ENCODE results near the gene RAP1A.
"Not testable (repeated sequence)": the region's sequence is repeated elsewhere in the genome, so short reads cannot be mapped to it uniquely, and the experiment has no call there.

Gene RAP1A

DNA sequence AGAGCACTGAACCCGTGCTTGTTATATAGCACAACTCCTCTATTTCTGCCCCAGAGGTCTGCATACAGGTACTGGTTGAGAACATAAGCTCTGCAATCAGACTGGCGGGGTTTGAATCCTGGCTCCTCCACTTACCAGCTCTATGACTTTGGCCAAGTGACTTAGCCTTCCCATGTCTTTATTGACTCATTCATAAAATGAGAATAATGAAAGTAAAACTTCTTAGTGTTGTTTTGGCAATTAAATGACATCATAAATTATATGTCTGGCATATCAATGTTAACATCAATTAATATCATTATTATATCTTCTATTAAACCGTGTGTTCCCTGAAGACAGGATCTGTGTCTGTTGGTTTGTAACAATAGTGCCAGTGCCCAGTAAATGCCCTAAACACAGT, 115.3 kb downstream of the RAP1A start:
- H3K36me3 ChIP-seq (ENCODE audit: insufficient read depth, low read length), result no peaks in the 10 kb centered on the region
- peaks cover 52% of the 10 kb centered on the region for H3K4me1 ChIP-seq (ENCODE audit: control insufficient read depth, insufficient read depth, low read length)

DNA sequence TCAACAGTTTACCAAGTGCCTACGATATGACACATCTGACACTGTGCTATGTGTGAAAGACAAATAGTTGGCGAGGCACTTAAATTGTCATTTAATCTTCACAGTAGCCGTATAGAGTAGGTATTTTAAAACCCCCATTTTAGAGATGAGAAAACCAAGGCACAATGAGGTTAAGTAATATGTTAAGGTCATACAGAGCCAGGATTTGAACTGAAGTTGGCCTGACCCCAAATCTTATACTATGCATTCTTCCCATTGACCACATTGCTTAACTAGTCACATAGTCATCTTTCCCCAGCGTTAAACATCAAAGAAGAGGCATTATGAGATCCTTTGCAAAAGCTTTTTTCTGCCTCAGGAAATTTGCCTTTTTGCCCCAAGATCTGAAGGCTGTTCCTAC, 115.7 kb downstream of the RAP1A start:
- H3K4me1 ChIP-seq (ENCODE audit: control insufficient read depth, insufficient read depth, low read length), result peaks cover 56% of the 10 kb centered on the region
- H3K27me3 ChIP-seq (ENCODE audit: control insufficient read depth, insufficient read depth, low read length), result no peaks in the 10 kb centered on the region
- no peak overlapping the region for H3K4me3 ChIP-seq (ENCODE audit: low read length)
- H3K4me2 ChIP-seq (ENCODE audit: low read length), result no peak overlapping the region
- H3K9ac ChIP-seq (ENCODE audit: low read depth, low read length), result no peak overlapping the region
- no peaks in the 10 kb centered on the region for H3K36me3 ChIP-seq (ENCODE audit: insufficient read depth, low read length)
- no peaks in the 10 kb centered on the region for H3K9me3 ChIP-seq (replicated peaks; ENCODE audit: low read length)

More for the DNA sequence above, 115.3 kb downstream of the RAP1A start:
- Histone ChIP-seq H3K27me3 (ENCODE audit: control insufficient read depth, insufficient read depth, low read length) (no peaks in the 10 kb centered on the region), H3K9me3 (replicated peaks; ENCODE audit: low read length) (no peaks in the 10 kb centered on the region), H3K9ac (ENCODE audit: low read depth, low read length) (no peak overlapping the region), H3K4me2 (ENCODE audit: low read length) (no peak overlapping the region), H3K4me3 (ENCODE audit: low read length) (no peak overlapping the region)

DNA sequence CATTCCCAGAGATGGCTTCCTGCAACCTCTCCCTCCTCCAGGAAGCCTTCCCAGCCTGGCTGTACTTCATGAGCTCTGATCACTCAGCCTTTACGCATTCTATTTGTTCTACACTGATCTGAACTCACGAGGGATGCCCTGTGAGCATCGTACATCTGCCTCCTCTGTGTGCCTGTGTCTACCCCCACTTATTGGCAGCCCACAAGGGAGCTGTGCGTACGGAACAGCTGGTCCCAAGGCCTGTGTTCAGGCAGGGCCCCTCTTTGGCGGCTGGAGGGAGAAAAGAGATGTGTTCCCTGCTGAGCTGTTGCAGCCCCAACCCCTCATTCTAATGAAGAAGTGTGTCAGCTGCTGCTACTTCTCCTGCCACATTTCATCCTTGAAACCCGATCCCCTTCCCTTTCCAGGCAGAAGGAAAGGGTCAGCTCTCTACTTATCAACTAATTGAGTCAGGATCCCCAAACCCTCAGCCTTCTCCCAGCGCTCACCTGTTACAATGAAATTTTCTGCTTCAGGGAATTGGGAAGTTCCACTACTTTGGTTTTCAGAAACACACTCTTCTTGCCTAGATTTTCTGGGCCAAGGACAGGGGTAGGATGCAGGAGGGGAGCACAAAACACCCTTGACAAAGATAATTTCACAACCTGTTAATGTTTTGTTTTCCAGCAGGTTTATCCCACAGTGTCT, 116.4 kb downstream of the RAP1A start:
- Histone ChIP-seq H3K9me3 (replicated peaks; ENCODE audit: low read length) (no peaks in the 10 kb centered on the region), H3K36me3 (ENCODE audit: insufficient read depth, low read length) (no peaks in the 10 kb centered on the region), H3K9ac (ENCODE audit: low read depth, low read length) (no peak overlapping the region), H3K4me3 (ENCODE audit: low read length) (no peak overlapping the region), H3K27me3 (ENCODE audit: control insufficient read depth, insufficient read depth, low read length) (peaks cover under 1% of the 10 kb centered on the region), H3K4me1 (ENCODE audit: control insufficient read depth, insufficient read depth, low read length) (peaks cover 59% of the 10 kb centered on the region), H3K4me2 (ENCODE audit: low read length) (no peak overlapping the region)

DNA sequence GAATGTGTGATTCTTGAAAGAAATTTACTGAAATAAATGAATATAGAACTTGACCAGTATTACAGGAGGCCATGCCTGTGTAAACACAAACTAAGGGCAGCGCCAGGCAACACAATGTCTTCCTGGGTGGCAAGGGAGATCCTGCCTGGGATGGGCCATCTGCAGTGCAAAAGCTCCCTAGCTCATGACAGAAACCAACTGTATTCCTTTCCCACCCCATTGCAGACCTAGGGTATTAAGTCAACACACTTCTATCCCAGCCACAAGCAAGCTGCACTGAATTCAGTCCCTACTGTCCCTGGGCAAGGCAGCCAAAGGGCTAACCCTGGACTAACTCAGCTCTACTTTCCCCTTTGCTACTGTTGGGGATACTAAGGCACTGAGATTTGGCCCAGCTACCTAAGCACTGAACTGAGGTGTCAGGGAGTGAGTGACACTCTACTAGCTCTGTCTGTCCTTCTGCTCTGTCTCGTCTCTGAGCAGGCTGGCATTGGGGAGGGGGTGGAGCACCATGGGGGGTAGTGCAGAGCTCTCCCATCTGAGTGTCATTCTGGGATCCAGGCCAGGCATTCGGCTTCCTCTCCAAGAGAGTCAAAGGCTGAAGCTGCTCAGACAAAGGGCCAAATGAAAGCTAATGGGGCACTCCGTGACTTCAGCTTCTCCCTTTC, 117.1 kb downstream of the RAP1A start:
- H3K4me2 ChIP-seq (ENCODE audit: low read length), result peak overlapping the region; percentile 92
- peaks cover 59% of the 10 kb centered on the region for H3K4me1 ChIP-seq (ENCODE audit: control insufficient read depth, insufficient read depth, low read length)

DNA sequence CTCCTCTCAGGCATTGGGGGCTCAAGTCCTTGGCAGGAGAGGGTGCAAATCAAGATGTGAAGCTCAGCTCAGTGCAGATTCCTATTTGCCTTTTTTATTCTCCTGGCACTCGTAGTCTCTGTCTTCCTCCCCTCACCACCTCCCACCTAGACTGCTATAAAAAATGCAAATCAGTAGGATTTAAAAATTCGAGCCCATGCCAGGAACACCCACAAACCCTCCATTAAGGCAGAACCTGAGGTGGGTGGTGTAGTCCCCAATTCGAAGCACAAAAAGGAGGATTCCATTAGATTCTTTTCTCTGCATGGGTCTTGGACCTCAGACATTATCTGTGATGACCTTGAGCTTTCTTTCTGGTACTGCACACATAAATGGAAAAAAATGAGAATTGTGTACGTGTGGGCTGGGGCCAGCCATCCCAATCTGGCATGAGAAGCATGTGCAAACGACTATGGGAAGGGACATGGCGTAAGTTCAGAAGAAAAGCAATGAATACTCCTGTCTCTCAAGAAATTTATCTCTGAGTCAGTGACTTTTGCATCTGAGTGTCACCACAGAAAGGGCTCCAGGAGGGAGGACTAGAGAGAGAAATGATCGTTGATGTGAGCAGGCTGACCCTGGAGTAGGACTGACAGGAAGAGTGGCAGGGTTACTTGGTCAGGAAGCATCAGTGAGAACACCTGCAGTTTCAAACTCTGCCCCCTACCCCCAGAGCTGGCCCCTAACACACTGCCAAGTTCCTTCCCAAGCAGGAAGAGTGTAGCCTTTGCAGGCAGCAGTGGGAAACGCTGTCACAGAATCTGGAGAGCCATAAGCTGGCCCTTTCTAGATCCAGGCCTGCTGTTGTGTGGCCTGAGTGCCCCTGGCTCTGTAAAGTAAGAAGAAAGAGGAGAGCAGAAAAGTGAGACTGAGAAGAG, 117.9 kb downstream of the RAP1A start:
- Histone ChIP-seq H3K4me3 (ENCODE audit: low read length) (peak overlapping the region; percentile 72), H3K9ac (ENCODE audit: low read depth, low read length) (no peak overlapping the region), H3K9me3 (replicated peaks; ENCODE audit: low read length) (no peaks in the 10 kb centered on the region), H3K36me3 (ENCODE audit: insufficient read depth, low read length) (no peaks in the 10 kb centered on the region), H3K27me3 (ENCODE audit: control insufficient read depth, insufficient read depth, low read length) (peaks cover 3% of the 10 kb centered on the region), H3K4me2 (ENCODE audit: low read length) (peak overlapping the region; percentile 92), H3K4me1 (ENCODE audit: control insufficient read depth, insufficient read depth, low read length) (peaks cover 59% of the 10 kb centered on the region)

More for the DNA sequence above, 117.1 kb downstream of the RAP1A start:
- Histone ChIP-seq H3K4me3 (ENCODE audit: low read length) (peak overlapping the region; percentile 3), H3K9ac (ENCODE audit: low read depth, low read length) (no peak overlapping the region), H3K9me3 (replicated peaks; ENCODE audit: low read length) (no peaks in the 10 kb centered on the region), H3K27me3 (ENCODE audit: control insufficient read depth, insufficient read depth, low read length) (peaks cover 3% of the 10 kb centered on the region), H3K36me3 (ENCODE audit: insufficient read depth, low read length) (no peaks in the 10 kb centered on the region)

DNA sequence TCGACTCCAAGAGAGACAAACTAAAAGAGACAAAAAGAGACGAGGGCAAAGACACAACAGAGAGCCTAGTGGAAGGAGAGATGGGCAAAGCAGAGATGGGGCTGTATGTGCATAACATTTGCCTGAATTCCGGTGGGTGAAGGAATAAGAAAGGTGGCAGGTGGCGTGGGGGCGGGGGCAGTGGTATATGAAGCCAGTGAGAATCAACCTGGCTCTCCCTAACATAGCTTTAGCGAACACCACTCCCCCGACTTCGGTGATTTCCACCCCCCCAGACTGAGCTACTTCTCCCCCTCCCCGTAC, 118.5 kb downstream of the RAP1A start:
- Histone ChIP-seq H3K4me1 (ENCODE audit: control insufficient read depth, insufficient read depth, low read length) (peaks cover 57% of the 10 kb centered on the region), H3K9ac (ENCODE audit: low read depth, low read length) (peak overlapping the region; percentile 76), H3K27me3 (ENCODE audit: control insufficient read depth, insufficient read depth, low read length) (peaks cover 6% of the 10 kb centered on the region), H3K9me3 (replicated peaks; ENCODE audit: low read length) (no peaks in the 10 kb centered on the region), H3K36me3 (ENCODE audit: insufficient read depth, low read length) (no peaks in the 10 kb centered on the region), H3K4me2 (ENCODE audit: low read length) (peak overlapping the region; percentile 92), H3K4me3 (ENCODE audit: low read length) (peak overlapping the region; percentile 72)

DNA sequence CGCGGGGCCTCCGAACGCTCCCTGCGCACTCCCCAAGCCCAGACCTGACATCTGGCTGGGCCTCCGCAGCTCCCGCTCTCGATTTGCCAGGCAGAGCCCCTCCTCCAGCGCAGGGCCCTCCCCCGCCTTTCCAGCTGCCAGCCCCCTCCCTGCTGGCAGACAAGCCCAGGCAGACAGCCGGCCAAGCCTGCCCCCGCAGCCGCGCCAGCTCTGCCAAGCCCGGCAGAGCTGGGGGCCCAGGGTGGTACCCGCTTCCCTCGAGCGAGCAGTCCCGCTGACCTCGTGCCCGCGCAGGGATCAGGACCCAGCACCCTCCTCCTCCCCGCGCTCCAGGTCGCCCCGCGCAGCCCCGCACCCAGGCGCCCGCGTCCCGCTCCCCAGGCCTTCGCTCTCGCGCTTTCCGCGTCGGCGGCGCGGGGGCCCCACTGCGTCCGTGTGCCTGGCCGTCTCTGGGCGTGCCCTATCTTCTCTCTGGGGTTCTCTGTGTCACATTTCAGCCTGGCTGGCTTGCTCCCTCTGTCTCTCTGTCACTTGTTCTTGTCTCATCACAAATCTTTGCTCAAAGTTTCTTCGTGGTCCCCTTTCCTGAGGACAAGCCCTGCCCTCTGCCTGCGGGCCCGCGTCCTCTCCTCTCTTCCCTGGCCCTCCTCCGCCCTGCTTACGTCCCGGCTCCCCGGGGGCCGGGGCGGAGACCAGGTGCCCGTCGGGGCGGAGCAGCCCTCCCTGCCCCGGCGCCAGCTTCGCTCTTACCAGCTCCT, 119.0 kb downstream of the RAP1A start:
- Histone ChIP-seq H3K4me1 (ENCODE audit: control insufficient read depth, insufficient read depth, low read length) (peaks cover 52% of the 10 kb centered on the region), H3K36me3 (ENCODE audit: insufficient read depth, low read length) (no peaks in the 10 kb centered on the region), H3K9me3 (replicated peaks; ENCODE audit: low read length) (no peaks in the 10 kb centered on the region), H3K4me3 (ENCODE audit: low read length) (peak overlapping the region; percentile 72), H3K9ac (ENCODE audit: low read depth, low read length) (peak overlapping the region; percentile 76), H3K27me3 (ENCODE audit: control insufficient read depth, insufficient read depth, low read length) (peaks cover 6% of the 10 kb centered on the region), H3K4me2 (ENCODE audit: low read length) (peak overlapping the region; percentile 92)

DNA sequence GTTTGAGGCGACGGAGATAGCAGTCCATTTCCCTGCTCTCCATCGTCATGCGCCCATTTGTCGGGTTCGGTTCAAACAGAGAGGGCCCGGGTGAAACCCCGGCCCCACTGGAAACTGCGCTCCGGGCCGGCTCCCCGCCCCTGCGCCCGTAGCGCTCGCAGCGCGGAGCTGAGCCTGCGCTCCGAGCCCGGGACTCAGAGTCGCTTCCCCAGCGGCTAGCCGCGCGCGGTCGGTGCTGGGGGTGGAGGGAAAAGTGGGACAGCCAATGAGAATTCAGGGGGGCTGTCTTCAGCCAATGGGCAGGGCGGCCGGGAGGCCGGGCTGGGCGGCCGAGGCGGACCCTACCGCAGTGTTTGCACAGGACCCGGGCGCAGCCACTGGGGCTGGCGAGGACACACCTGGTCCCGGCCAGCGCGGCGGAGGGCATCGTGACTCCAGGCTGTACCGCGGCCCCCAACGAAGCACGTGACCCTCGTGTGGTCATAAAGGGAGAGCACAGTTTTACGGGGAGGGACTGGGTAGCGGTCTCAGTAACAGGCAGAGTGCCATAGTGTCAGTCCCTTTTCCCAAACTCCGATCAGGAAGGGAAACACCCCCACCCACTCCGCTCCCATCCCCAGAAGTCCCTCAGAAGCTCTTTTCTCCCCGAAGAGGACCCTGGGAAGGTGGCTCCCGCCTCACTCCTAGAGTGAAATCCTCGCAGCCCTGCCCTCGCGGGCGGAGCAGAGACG, 119.8 kb downstream of the RAP1A start, which contains the start of gene INKA2:
TSS of gene INKA2 (minus strand) at position 202 of the 731 bp plus-strand sequence. CDS start at position 49, 153 bp downstream.
- Histone ChIP-seq H3K36me3 (ENCODE audit: insufficient read depth, low read length) (no peaks in the 10 kb centered on the region), H3K9ac (ENCODE audit: low read depth, low read length) (peak within 1 kb of the TSS; percentile 76), H3K4me3 (ENCODE audit: low read length) (peak within 1 kb of the TSS; percentile 72), H3K9me3 (replicated peaks; ENCODE audit: low read length) (no peaks in the 10 kb centered on the region), H3K4me1 (ENCODE audit: control insufficient read depth, insufficient read depth, low read length) (peaks cover 44% of the 10 kb centered on the region), H3K27me3 (ENCODE audit: control insufficient read depth, insufficient read depth, low read length) (peaks cover 6% of the 10 kb centered on the region), H3K4me2 (ENCODE audit: low read length) (peak within 1 kb of the TSS; percentile 92)

DNA sequence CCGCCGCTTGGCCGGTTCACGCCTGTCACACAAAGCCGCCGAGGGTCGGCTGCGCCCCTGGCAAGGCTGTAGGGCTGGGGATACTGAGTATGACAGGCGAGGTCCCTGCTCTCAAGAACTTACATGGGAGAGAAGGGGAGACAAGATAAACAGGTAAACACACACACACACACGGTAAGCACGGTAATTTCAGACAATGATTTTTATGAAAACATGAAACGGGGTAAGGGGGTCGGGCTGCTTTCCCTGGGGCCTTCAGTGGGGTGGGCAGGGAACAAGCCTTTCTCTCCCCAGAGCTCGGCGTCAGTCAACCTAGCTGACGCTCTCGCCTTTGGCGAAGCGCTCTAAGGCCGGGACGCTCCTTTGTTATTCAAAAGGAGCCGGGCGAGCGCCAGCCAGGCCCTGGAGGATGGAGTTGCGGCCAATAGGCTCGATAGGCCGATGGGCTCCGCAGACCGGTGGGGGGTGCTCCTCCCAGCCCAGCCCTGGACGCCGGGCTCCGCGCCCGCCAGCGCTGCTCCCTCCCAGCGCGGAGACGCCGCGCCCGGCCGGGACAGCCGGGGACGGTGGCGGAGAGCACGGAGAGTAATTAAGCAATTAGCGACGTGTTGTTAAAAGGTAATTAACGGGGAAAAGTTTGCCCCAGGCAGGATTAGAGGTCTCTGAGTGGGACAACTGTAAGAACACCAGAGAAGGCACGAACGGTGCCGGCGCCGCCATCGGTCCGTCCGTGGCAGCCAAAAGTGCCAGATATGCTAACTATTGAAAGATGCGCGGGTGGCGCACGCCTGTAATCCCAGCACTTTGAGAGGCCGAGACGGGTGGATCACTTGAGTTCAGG, 120.6 kb downstream of the RAP1A start:
- Histone ChIP-seq H3K27me3 (ENCODE audit: control insufficient read depth, insufficient read depth, low read length) (peaks cover 6% of the 10 kb centered on the region), H3K4me2 (ENCODE audit: low read length) (peak overlapping the region; percentile 92), H3K4me3 (ENCODE audit: low read length) (peak overlapping the region; percentile 72), H3K9ac (ENCODE audit: low read depth, low read length) (peak overlapping the region; percentile 61), H3K9me3 (replicated peaks; ENCODE audit: low read length) (no peaks in the 10 kb centered on the region), H3K36me3 (ENCODE audit: insufficient read depth, low read length) (no peaks in the 10 kb centered on the region), H3K4me1 (ENCODE audit: control insufficient read depth, insufficient read depth, low read length) (peaks cover 40% of the 10 kb centered on the region)

DNA sequence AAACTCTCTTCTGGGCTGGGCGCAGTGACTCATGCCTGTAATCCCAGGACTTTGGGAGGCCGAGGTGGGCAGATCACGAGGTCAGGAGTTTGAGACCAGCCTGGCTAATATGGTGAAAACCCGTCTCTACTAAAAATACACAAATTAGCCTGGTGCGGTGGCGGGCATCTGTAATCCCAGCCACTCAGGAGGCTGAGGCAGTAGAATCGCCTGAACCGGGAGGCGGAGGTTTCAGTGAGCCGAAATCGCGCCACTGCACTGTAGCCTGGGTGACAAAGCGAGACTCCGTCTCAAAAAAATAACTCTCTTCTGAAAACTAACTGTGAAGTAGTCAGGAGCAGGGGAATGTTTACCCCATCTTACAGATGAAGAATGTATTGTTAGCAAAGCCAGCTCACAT, 122.7 kb downstream of the RAP1A start:
- H3K4me1 ChIP-seq (ENCODE audit: control insufficient read depth, insufficient read depth, low read length), result peaks cover 28% of the 10 kb centered on the region
- H3K9me3 ChIP-seq (replicated peaks; ENCODE audit: low read length); H3K27me3 ChIP-seq (ENCODE audit: control insufficient read depth, insufficient read depth, low read length); H3K4me3 ChIP-seq (ENCODE audit: low read length); H3K4me2 ChIP-seq (ENCODE audit: low read length); H3K9ac ChIP-seq (ENCODE audit: low read depth, low read length); H3K36me3 ChIP-seq (ENCODE audit: insufficient read depth, low read length): not testable (repeated sequence)

Data from skeletal muscle satellite cell (primary cell).